ENCODE data around the gene MSI2. TPM values are rescaled to one million over a fixed set of nuclear protein-coding genes. Genes with fewer than 3 reads are reported as not detected.

The MSI2 gene
- total RNA-seq, 1 donor from 2014 or later: 60.6 TPM

DNA sequence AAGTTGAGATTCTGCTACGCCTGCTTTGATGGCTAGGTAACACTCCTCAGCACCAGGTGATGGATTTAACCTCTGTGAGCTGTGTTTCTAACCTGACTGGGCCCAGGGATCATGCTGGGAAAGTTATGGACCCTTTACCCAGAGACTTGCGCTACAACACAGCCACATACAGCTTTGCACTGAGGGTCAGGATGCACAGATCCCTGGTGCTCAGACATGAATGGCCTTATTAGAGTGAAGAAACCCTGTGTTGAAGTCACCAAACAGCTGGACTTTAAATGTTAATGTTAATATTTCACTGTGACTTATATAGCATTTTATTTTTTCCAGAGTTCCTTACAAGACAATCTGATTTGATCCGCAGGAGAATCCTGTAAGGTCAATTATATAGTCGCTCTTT is 114.3 kb downstream of the MSI2 start:
- no peak overlapping the region for H3K27ac Mint-ChIP-seq (ENCODE audit: unreplicated experiment)
- H3K9me3 Mint-ChIP-seq (ENCODE audit: unreplicated experiment): no peaks in the 10 kb centered on the region
- DNase-seq (ENCODE audit: low spot score): no peak
- H3K36me3 Mint-ChIP-seq (ENCODE audit: low read depth, unreplicated experiment): peaks cover 23% of the 10 kb centered on the region
- peaks cover 3% of the 10 kb centered on the region for H3K27me3 Mint-ChIP-seq (ENCODE audit: unreplicated experiment)
- TF ChIP-seq CTCF (IDR thresholded peaks at IDR 0.05; ENCODE audit: unreplicated experiment): no peak
- H3K4me3 Mint-ChIP-seq (ENCODE audit: unreplicated experiment): no peak overlapping the region
- H3K4me1 Mint-ChIP-seq (ENCODE audit: unreplicated experiment): peaks cover 40% of the 10 kb centered on the region

DNA sequence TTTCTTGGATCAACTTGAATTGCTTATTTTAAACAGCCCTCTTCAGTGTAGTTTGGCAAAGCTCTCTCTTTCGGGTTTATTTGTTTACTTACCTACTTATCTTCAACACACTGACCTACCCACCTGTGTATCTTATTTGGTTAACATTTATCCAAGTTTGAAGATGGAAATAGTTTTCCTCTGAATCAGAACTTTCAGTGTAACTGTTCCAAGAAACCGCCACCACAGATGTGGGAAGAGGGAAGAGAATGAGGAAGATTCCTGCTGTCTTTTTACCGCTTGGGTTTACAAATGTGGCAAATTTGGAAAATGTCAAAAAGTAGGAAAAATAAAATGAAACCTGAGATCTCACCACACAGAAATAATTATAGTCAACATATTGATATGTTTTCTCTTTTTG is 115.8 kb downstream of the MSI2 start:
- no peak for TF ChIP-seq CTCF (IDR thresholded peaks at IDR 0.05; ENCODE audit: unreplicated experiment)
- no peak for DNase-seq (ENCODE audit: low spot score)
- Mint-ChIP-seq H3K27ac (ENCODE audit: unreplicated experiment) (no peak overlapping the region), H3K9me3 (ENCODE audit: unreplicated experiment) (no peaks in the 10 kb centered on the region), H3K4me3 (ENCODE audit: unreplicated experiment) (no peak overlapping the region), H3K4me1 (ENCODE audit: unreplicated experiment) (peaks cover 34% of the 10 kb centered on the region), H3K27me3 (ENCODE audit: unreplicated experiment) (peaks cover 3% of the 10 kb centered on the region), H3K36me3 (ENCODE audit: low read depth, unreplicated experiment) (peaks cover 23% of the 10 kb centered on the region)

GRCh38 chr17:57373048-57373447 is 116.7 kb downstream of the MSI2 start:
- H3K27ac Mint-ChIP-seq (ENCODE audit: unreplicated experiment): no peak overlapping the region
- no peak for TF ChIP-seq CTCF (IDR thresholded peaks at IDR 0.05; ENCODE audit: unreplicated experiment)
- H3K4me3 Mint-ChIP-seq (ENCODE audit: unreplicated experiment): no peak overlapping the region
- H3K9me3 Mint-ChIP-seq (ENCODE audit: unreplicated experiment): no peaks in the 10 kb centered on the region
- peaks cover 32% of the 10 kb centered on the region for H3K4me1 Mint-ChIP-seq (ENCODE audit: unreplicated experiment)
- no peak for DNase-seq (ENCODE audit: low spot score)
- H3K27me3 Mint-ChIP-seq (ENCODE audit: unreplicated experiment): peaks cover 3% of the 10 kb centered on the region
- peaks cover 23% of the 10 kb centered on the region for H3K36me3 Mint-ChIP-seq (ENCODE audit: low read depth, unreplicated experiment)

- Mint-ChIP-seq H3K4me1 (ENCODE audit: unreplicated experiment) (peaks cover 29% of the 10 kb centered on the region), H3K4me3 (ENCODE audit: unreplicated experiment) (no peak overlapping the region), H3K27me3 (ENCODE audit: unreplicated experiment) (no peaks in the 10 kb centered on the region), H3K36me3 (ENCODE audit: low read depth, unreplicated experiment) (peaks cover 23% of the 10 kb centered on the region), H3K9me3 (ENCODE audit: unreplicated experiment) (no peaks in the 10 kb centered on the region), H3K27ac (ENCODE audit: unreplicated experiment) (no peak overlapping the region)
- TF ChIP-seq CTCF (IDR thresholded peaks at IDR 0.05; ENCODE audit: unreplicated experiment): no peak
- no peak for DNase-seq (ENCODE audit: low spot score)
Measured at GRCh38 chr17:57373756-57374155, 117.4 kb downstream of the MSI2 start.

DNA sequence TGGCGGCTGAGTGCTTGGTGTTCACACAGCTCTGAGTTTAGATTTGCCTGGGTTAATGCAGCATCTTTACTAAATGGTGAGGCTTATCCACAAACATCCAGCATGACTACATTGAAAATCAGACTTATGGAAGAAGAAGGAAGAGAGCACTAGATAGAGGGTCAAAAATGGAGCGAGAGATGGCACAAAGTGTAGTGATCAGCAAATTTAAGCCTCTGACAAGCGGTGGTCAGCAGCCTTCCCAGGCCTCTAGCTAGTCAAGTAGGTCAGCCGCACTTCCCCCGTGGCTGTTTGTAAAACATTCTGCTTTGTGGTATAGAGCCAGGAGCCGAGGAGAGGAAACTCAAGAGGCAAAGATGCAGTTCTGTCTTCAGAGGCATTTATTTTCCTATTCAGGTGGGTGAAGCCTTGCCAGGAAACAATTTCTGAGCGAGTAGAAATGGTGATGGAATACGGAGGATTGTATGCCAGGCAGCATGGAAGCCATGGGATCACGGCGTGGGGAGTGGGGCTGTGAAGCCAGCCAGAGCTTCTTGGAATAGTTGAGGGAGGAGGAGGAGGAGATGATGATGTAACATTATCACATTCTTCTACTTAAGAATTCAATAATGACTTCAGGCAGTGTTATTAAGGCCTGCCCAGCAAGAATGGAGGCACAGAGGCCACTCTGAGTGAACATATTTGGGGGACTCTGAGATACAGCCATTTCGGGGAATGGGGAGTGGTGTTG is 118.9 kb downstream of the MSI2 start:
- Mint-ChIP-seq H3K36me3 (ENCODE audit: low read depth, unreplicated experiment) (peaks cover 23% of the 10 kb centered on the region), H3K4me1 (ENCODE audit: unreplicated experiment) (peaks cover 30% of the 10 kb centered on the region), H3K9me3 (ENCODE audit: unreplicated experiment) (no peaks in the 10 kb centered on the region), H3K4me3 (ENCODE audit: unreplicated experiment) (peak overlapping the region; percentile 26), H3K27me3 (ENCODE audit: unreplicated experiment) (peaks cover 3% of the 10 kb centered on the region), H3K27ac (ENCODE audit: unreplicated experiment) (no peak overlapping the region)
- TF ChIP-seq CTCF (IDR thresholded peaks at IDR 0.05; ENCODE audit: unreplicated experiment): no peak
- DNase-seq (ENCODE audit: low spot score): no peak

Measured in endothelial cell (in vitro differentiated cells).